H1 (cell line): Measurements from ENCODE around the gene VGLL4. TPM values are rescaled to one million over a fixed set of nuclear protein-coding genes. Genes with fewer than 3 reads are reported as not detected.

Source experiments
- ASH2L ChIP-seq: fragments of 200-600, 300-600 bp; sonication (generic); IDR thresholded peaks from one replicate; pipeline ENCODE4 v1.7.1; 2017; ENCODE audit warnings: low read length
- BRCA1 ChIP-seq: IDR thresholded peaks from 2 replicates; pipeline ENCODE4 v1.6.1; 2012; ENCODE audit warnings: low read depth, low read length, improper control_type of control experiment
- CHD2 ChIP-seq: IDR thresholded peaks from 2 replicates; pipeline ENCODE4 v1.6.1; 2012; ENCODE audit warnings: low read length, improper control_type of control experiment
- CHD7 ChIP-seq: fragments of 300-600 bp; sonication (generic); IDR thresholded peaks from 2 replicates; pipeline ENCODE4 v1.7.1; 2012; ENCODE audit warnings: low read length, moderate library complexity, mild to moderate bottlenecking, inconsistent platforms; ENCODE audit not compliant: insufficient replicate concordance
- HDAC2 ChIP-seq, 2 experiments: fragments of 300-600 bp in 1 of 2; sonication (generic) in 1 of 2; IDR thresholded peaks; 2 replicates each; pipeline ENCODE4 v1.6.1; 2011 to 2012; ENCODE audit warnings: low read depth in 2 of 2, low read length in 2 of 2, mild to moderate bottlenecking in 2 of 2, moderate library complexity in 2 of 2, borderline replicate concordance in 1 of 2, inconsistent platforms in 1 of 2
- RNF2 ChIP-seq: fragments of 200-900, 300-1000 bp; sonication (generic); IDR thresholded peaks from 2 replicates; pipeline ENCODE4 v1.7.1; 2016; ENCODE audit warnings: borderline replicate concordance, low read depth, mild to moderate bottlenecking, antibody characterized with exemption, low read length; ENCODE audit not compliant: poor library complexity, severe bottlenecking; ENCODE audit errors: missing control alignments
- RXRA ChIP-seq: IDR thresholded peaks from 2 replicates; pipeline ENCODE4 v1.6.1; 2011; ENCODE audit warnings: low read depth, mild to moderate bottlenecking, low read length, moderate library complexity; ENCODE audit not compliant: insufficient read depth
- TEAD4 ChIP-seq: IDR thresholded peaks from 2 replicates; pipeline ENCODE4 v1.6.1; 2012; ENCODE audit warnings: low read depth, low read length, inconsistent platforms, mixed read lengths
- polyA plus RNA-seq, 7 experiments: library from polyadenylated mRNA; depleted of rRNA in 3 of 7; stranded (reverse) in 5 of 7; unstranded in 2 of 7; fragments of >200 nt in 5 of 7; fragments of 200-250 nt in 2 of 7; gene quantifications; 1 replicate in 5 of 7; 2 replicates in 1 of 7; 4 replicates in 1 of 7; pipeline versions ENCODE4 v1.2.1 to v1.2.3, GENCODE V29; 2011 to 2013; ENCODE audit warnings: missing spikeins in 2 of 7, mixed read lengths in 2 of 7
- total RNA-seq: library from RNA; stranded (reverse); fragmentation: NEBNext Ultra II Directional; extraction: Animal tissue kit (Norgen Biotek cat#: 25700); gene quantifications from 2 replicates; pipeline ENCODE4 v1.2.1, GENCODE V29; 2021

Gene VGLL4
- total and polyA plus RNA-seq, 2 of the 8 experiments (the other 6 are each of a cell fraction or from before 2014, with no cell fraction given) = 45.1 to 50.0 TPM

- TF ChIP-seq CHD7 = no peak
- no peak for TF ChIP-seq ASH2L
- no peak for TF ChIP-seq RXRA
- no peak for TF ChIP-seq RNF2
- TF ChIP-seq CHD2 = no peak
- no peak for TF ChIP-seq TEAD4
- no peak for TF ChIP-seq HDAC2 (IDR thresholded peaks at IDR 0.05; ENCODE audit: borderline replicate concordance in 1 of 2, low read depth in 2 of 2, low read length in 2 of 2)
- no peak for TF ChIP-seq BRCA1
Measured at GRCh38 chr3:11510001-11510340, 133.7 kb downstream of the VGLL4 start (continued).
